Sigmoid colon (tissue), 7 donors: Measurements from ENCODE around the gene TMEM213. TPM values are rescaled to one million over a fixed set of nuclear protein-coding genes. Genes with fewer than 3 reads are reported as not detected.

ENCODE experiments used
- DNase-seq: peaks from one replicate; pipeline ENCODE4 v3.0.0-alpha.2; 2019
- H3K27ac ChIP-seq, 4 donors: fragments of 200-600 bp; sonication (generic); one replicate each; pipeline ENCODE4 v1.5.1; 2016 to 2019; ENCODE audit warnings: mild to moderate bottlenecking in 1 of 4
- H3K27me3 ChIP-seq, 3 donors: fragments of 200-600 bp; sonication (generic); one replicate each; pipeline ENCODE4 v1.5.1; 2019; ENCODE audit warnings: mild to moderate bottlenecking in 1 of 3
- H3K36me3 ChIP-seq, 4 donors: fragments of 200-600 bp; sonication (generic); one replicate each; pipeline ENCODE4 v1.5.1; 2016 to 2019
- H3K4me1 ChIP-seq, 4 donors: fragments of 200-600 bp; sonication (generic); one replicate each; pipeline ENCODE4 v1.5.1; 2017 to 2019
- H3K4me3 ChIP-seq, 4 donors: fragments of 200-600 bp; sonication (generic); one replicate each; pipeline ENCODE4 v1.5.1; 2017 to 2019; ENCODE audit warnings: mild to moderate bottlenecking in 2 of 4, moderate library complexity in 1 of 4
- H3K9me3 ChIP-seq, 4 donors: fragments of 200-600 bp in 3 of 4; sonication (generic) in 3 of 4; one replicate each; pipeline versions ENCODE4 v1.5.1 to v1.6.1; 2013 to 2019
- CTCF ChIP-seq, 4 experiments: fragments of 450-650 bp in 3 of 4; fragments of 200-600 bp in 1 of 4; IDR thresholded peaks; one replicate each; pipeline ENCODE4 v1.5.1; 2016 to 2019; ENCODE audit warnings: antibody characterized with exemption in 4 of 4, mild to moderate bottlenecking in 3 of 4, moderate library complexity in 2 of 4
- EP300 ChIP-seq, 4 donors: sonication (generic); formaldehyde crosslinking; IDR thresholded peaks; one replicate each; pipeline ENCODE4 v1.6.1; 2017; ENCODE audit warnings: antibody characterized with exemption in 4 of 4
- POLR2A ChIP-seq, 2 donors: fragments of 450-650 bp; IDR thresholded peaks; one replicate each; pipeline ENCODE4 v1.6.1; 2016; ENCODE audit warnings: antibody characterized with exemption in 2 of 2, mild to moderate bottlenecking in 2 of 2, moderate library complexity in 2 of 2
- POLR2AphosphoS5 ChIP-seq, 4 donors: sonication (generic); formaldehyde crosslinking; IDR thresholded peaks; one replicate each; pipeline ENCODE4 v1.6.1; 2017; ENCODE audit warnings: antibody characterized with exemption in 4 of 4
- WGBS, 2 donors: extraction: QIAGEN DNeasy Blood & Tissue Kit; methylation state at CpG; one replicate each; pipeline ENCODE4 v1.1.7; 2013; 5-methylcytosine and 5-hydroxymethylcytosine counted together
- intact Hi-C: fragments of 100-400 bp; cut with DNase I; formaldehyde crosslinking; loops from one replicate; pipeline ENCODE4 v1.15.1; 2023
- polyA plus RNA-seq, 3 donors: library from polyadenylated mRNA; stranded (reverse); fragments of 200-250 nt; gene quantifications; one replicate each; pipeline ENCODE4 v1.2.3, GENCODE V29; 2013
- small RNA-seq, 3 donors: library from RNA; depleted of rRNA; stranded (forward); fragments of <200 nt; gene quantifications; one replicate each; pipeline ENCODE3, GENCODE V24; 2016
- total RNA-seq, 4 donors: library from RNA; depleted of rRNA; stranded (reverse); fragments of >200 nt; gene quantifications; one replicate each; pipeline ENCODE4 v1.1.0, GENCODE V29; 2016
- donor health status: healthy with polysubstance abuse.
- donor health status: Bipolar disorder and iron deficiency.
- donor health status: healthy.

The TMEM213 gene
- total and polyA plus RNA-seq, 7 donors, result 0.01 TPM; not detected in 6

DNA sequence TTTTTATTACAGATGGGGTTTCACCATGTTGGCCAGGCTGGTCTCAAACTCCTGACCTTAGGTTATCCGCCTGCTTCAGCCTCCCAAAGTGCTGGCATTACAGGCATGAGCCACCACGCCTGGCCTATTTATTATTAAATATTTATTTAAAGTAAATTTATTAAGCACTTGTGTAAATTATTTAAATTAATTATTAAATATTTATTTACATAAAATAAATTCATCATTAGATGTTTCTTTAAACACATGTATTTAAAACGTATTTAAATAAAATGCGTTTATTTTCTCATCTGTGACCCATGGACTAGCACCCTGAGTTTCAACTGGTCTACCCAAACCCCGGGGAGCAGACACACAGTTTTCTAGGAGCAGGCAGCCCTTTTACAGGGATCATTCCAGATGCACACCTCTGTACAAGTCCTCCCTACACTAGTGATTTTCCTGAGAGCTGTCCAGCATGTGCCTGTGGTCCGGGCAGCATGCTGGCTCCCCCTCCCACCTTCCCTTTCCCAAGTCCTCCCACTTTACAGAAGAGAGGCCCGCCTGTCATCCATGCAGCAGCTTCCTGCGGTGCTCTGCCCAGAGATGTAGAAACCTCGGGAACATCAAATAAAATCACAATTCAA lies 89.4 kb downstream of the TMEM213 start:
- Histone ChIP-seq H3K4me3 (no peak overlapping the region), H3K27ac (no peak overlapping the region), H3K36me3 (no peaks in the 10 kb centered on the region), H3K9me3 (no peaks in the 10 kb centered on the region), H3K4me1 (no peaks in the 10 kb centered on the region), H3K27me3 (no peaks in the 10 kb centered on the region)
- no peak for TF ChIP-seq EP300 (IDR thresholded peaks at IDR 0.05)
- no peak for TF ChIP-seq CTCF (IDR thresholded peaks at IDR 0.05)
- no peak for TF ChIP-seq POLR2AphosphoS5 (IDR thresholded peaks at IDR 0.05)
- TF ChIP-seq POLR2A (IDR thresholded peaks at IDR 0.05), result no peak
- 93% methylated on average over 9 of the region's 9 CpGs for WGBS, 2 donors
- no peak for DNase-seq
- intact Hi-C loops, result loop anchor here (5.0 kb wide), 1 partner anchor 95 kb away; the partner anchor contains the start of gene KIAA1549

Small RNA genes within 50 kb of the gene (small RNA-seq; reads per million reads assigned to genes)
- gene RNU6-1272P, result 0 reads per million in 3 donors

Other genes starting within 250 kb of the TMEM213 start
- gene SVOPL, start 96.6 kb upstream of the TMEM213 start, total RNA-seq, result not detected
- 1 to 10 TPM in 2 of 3 donors, not detected in 1; 1.8 to 2.3 TPM for gene SVOPL, start 96.6 kb upstream of the TMEM213 start, polyA plus RNA-seq
- gene ATP6V0A4, start 202 bp downstream of the TMEM213 start, total RNA-seq, result not detected
- gene ATP6V0A4, start 202 bp downstream of the TMEM213 start, polyA plus RNA-seq, result not detected
- gene KIAA1549, start 183.4 kb downstream of the TMEM213 start, total RNA-seq, result 1 to 10 TPM; 1.1 to 3.0 (median 1.2) TPM
- gene KIAA1549, start 183.4 kb downstream of the TMEM213 start, polyA plus RNA-seq, result under 1 TPM; under 0.01 to 0.90 (median 0.23) TPM
- 10 to 100 TPM; 11.8 to 27.7 (median 17.0) TPM for gene ZC3HAV1L, start 238.0 kb downstream of the TMEM213 start, total RNA-seq
- gene ZC3HAV1L, start 238.0 kb downstream of the TMEM213 start, polyA plus RNA-seq, result 1 to 10 TPM in 1 of 3 donors, under 1 TPM in 1, not detected in 1; 0.92 to 1.9 TPM